ENCODE measurements around the gene RALGPS1.

Gene RALGPS1

DNA sequence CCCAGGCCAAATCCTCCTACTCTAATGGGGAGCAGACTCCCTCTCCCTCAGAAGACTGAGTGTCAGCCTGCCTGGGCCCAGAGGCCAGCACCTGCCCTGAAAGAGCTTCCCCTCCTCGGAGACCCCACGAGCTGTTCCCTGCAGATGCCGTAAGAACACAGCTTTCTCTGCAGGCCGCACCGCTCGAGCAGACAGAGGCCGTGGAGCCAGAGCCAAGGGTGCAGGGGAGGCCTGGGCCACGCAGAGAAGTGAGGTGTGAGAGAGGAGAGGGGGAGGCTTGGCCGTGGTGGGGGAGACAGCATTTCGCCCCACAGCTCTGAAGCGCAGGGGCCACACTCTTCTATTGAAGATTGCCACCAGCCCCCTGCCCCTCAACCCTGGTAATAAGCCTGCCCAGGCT lies 287.1 kb downstream of the RALGPS1 start:
- Histone ChIP-seq H4K20me1 (ENCODE audit: control insufficient read depth, insufficient read depth, low read depth, low read length) (no peaks in the 10 kb centered on the region), H3K9me2 (replicated peaks; ENCODE audit: control insufficient read depth, low read length) (no peaks in the 10 kb centered on the region), H3K4me1 (ENCODE audit: control insufficient read depth, low read length) (no peaks in the 10 kb centered on the region), H3K4me2 (ENCODE audit: low read length) (no peak overlapping the region), H3K9me3 (ENCODE audit: control insufficient read depth, insufficient read depth, low read length) (no peaks in the 10 kb centered on the region), H3K4me3 (ENCODE audit: low read length) (no peak overlapping the region), H3K27me3 (ENCODE audit: control insufficient read depth, low read length) (no peaks in the 10 kb centered on the region), H3K36me3 (ENCODE audit: control insufficient read depth, low read length) (no peaks in the 10 kb centered on the region), H3K27ac (ENCODE audit: low read depth, low read length) (no peak overlapping the region), H3K79me2 (ENCODE audit: control insufficient read depth, low read length) (no peaks in the 10 kb centered on the region), H3F3A (ENCODE audit: control insufficient read depth, insufficient read depth) (no peaks in the 10 kb centered on the region)
- TF ChIP-seq, protein P1, sequence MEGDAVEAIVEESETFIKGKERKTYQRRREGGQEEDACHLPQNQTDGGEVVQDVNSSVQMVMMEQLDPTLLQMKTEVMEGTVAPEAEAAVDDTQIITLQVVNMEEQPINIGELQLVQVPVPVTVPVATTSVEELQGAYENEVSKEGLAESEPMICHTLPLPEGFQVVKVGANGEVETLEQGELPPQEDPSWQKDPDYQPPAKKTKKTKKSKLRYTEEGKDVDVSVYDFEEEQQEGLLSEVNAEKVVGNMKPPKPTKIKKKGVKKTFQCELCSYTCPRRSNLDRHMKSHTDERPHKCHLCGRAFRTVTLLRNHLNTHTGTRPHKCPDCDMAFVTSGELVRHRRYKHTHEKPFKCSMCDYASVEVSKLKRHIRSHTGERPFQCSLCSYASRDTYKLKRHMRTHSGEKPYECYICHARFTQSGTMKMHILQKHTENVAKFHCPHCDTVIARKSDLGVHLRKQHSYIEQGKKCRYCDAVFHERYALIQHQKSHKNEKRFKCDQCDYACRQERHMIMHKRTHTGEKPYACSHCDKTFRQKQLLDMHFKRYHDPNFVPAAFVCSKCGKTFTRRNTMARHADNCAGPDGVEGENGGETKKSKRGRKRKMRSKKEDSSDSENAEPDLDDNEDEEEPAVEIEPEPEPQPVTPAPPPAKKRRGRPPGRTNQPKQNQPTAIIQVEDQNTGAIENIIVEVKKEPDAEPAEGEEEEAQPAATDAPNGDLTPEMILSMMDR (IDR thresholded peaks at IDR 0.05; ENCODE audit: low read depth, low read length, poor library complexity, severe bottlenecking): no peak
- no peak for TF ChIP-seq EZH2phosphoT487 (IDR thresholded peaks at IDR 0.05; ENCODE audit: borderline replicate concordance, low read length)

DNA sequence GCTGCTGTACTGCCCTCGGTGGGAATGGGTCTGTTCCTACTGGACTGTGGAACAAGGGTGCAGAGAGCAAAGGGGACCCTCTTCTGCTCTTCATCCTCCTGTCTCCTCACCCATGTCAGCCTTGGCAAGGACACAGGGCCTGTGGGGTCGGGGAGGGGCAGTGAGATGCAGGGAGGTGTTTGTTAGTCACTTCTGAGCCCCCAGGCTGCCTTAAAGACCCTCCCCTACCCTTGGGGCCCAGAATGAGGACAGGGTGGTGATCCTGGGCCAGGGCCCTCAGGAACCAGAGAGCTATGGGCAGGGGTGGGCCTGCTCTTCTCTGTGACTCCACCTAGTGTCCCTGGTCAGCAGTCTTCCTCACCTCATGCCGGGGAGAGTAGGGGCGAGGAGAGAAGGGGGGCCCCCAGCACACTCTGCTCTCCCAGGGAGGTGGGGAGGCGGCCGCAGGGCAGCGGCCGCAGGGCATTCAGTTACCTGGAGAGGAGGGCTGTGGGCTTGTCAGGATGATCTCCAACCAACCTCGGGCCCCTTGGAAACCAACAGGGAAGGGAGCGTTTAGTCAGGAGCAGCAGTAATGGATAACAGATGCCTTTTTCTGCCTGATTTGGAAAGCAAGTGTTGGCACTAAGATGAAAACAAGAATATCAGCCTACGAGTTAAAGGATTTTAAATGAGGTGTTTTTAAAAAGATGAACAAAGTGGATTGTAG lies 288.0 kb downstream of the RALGPS1 start:
- Histone ChIP-seq H3F3A (ENCODE audit: control insufficient read depth, insufficient read depth) (no peaks in the 10 kb centered on the region), H3K9me2 (replicated peaks; ENCODE audit: control insufficient read depth, low read length) (no peaks in the 10 kb centered on the region), H3K36me3 (ENCODE audit: control insufficient read depth, low read length) (no peaks in the 10 kb centered on the region), H3K4me3 (ENCODE audit: low read length) (no peak overlapping the region), H3K27me3 (ENCODE audit: control insufficient read depth, low read length) (no peaks in the 10 kb centered on the region), H4K20me1 (ENCODE audit: control insufficient read depth, insufficient read depth, low read depth, low read length) (no peaks in the 10 kb centered on the region), H3K79me2 (ENCODE audit: control insufficient read depth, low read length) (no peaks in the 10 kb centered on the region), H3K4me2 (ENCODE audit: low read length) (no peak overlapping the region), H3K9me3 (ENCODE audit: control insufficient read depth, insufficient read depth, low read length) (no peaks in the 10 kb centered on the region), H3K27ac (ENCODE audit: low read depth, low read length) (no peak overlapping the region), H3K4me1 (ENCODE audit: control insufficient read depth, low read length) (no peaks in the 10 kb centered on the region)
- TF ChIP-seq EZH2phosphoT487 (IDR thresholded peaks at IDR 0.05; ENCODE audit: borderline replicate concordance, low read length): no peak
- TF ChIP-seq, protein P1 (IDR thresholded peaks at IDR 0.05; ENCODE audit: low read depth, low read length, poor library complexity, severe bottlenecking): no peak

DNA sequence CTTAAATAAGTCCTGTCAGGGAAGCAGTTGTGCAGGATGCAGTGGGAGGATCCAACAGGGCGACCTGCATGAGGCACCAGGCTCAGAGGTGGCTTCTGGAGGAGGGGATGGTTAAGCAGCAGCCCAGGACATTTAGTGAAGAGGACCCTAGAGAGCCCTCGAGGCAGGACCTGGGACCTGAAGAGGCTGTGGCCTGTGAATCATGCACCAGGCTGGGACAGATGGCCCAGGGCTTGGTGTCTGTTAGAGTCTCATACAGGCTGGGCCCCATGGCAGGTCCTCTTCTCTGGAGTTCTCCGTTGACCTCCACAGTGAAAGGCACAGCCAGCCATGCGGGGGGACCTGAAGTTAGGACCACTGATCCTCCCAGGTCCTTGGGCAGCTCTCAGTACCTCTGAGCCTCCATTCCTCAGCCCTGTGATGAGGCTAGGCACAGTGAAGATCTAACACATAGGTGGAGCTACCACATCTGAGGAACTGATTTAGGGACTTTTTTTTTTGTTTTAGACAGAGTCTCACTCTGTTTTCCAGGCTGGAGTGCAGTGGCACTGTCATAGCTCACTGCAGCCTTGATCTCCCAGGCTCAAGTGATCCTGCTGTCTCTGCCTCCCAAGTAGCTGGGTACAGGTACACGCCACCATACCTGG lies 289.2 kb downstream of the RALGPS1 start:
- Histone ChIP-seq H4K20me1 (ENCODE audit: control insufficient read depth, insufficient read depth, low read depth, low read length) (no peaks in the 10 kb centered on the region), H3K27ac (ENCODE audit: low read depth, low read length) (no peak overlapping the region), H3K9me2 (replicated peaks; ENCODE audit: control insufficient read depth, low read length) (no peaks in the 10 kb centered on the region), H3K79me2 (ENCODE audit: control insufficient read depth, low read length) (no peaks in the 10 kb centered on the region), H3F3A (ENCODE audit: control insufficient read depth, insufficient read depth) (no peaks in the 10 kb centered on the region), H3K4me3 (ENCODE audit: low read length) (no peak overlapping the region), H3K9me3 (ENCODE audit: control insufficient read depth, insufficient read depth, low read length) (no peaks in the 10 kb centered on the region), H3K27me3 (ENCODE audit: control insufficient read depth, low read length) (no peaks in the 10 kb centered on the region), H3K4me2 (ENCODE audit: low read length) (no peak overlapping the region), H3K4me1 (ENCODE audit: control insufficient read depth, low read length) (no peaks in the 10 kb centered on the region), H3K36me3 (ENCODE audit: control insufficient read depth, low read length) (no peaks in the 10 kb centered on the region)
- TF ChIP-seq, protein P1 (IDR thresholded peaks at IDR 0.05; ENCODE audit: low read depth, low read length, poor library complexity, severe bottlenecking): no peak
- TF ChIP-seq EZH2phosphoT487 (IDR thresholded peaks at IDR 0.05; ENCODE audit: borderline replicate concordance, low read length): no peak

All from DOHH2 (cell line).